ENCODE data around the gene ZNF541. TPM values are rescaled to one million over a fixed set of nuclear protein-coding genes. Genes with fewer than 3 reads are reported as not detected.

ZNF541 gene
- total and polyA plus RNA-seq, 2 donors (not counting 3 experiments of a cell fraction or from before 2014, with no cell fraction given): 0.03 to 0.13 TPM

GRCh38 chr19:47542030-47542475, 30.9 kb downstream of the ZNF541 start:
- no peak overlapping the region for H3K27ac ChIP-seq (ENCODE audit: insufficient read depth, low read depth, low read length)
- no peak overlapping the region for H3K4me2 ChIP-seq (ENCODE audit: insufficient read depth, low read length)
- no peak overlapping the region for H3K9ac ChIP-seq (replicated peaks; ENCODE audit: extremely low read depth, insufficient read depth, low read length)
- DNase-seq (ENCODE audit: low read depth, low spot score) (no peak), FAIRE-seq (no peak)
- TF ChIP-seq FOS (IDR thresholded peaks at IDR 0.05; ENCODE audit: borderline replicate concordance, insufficient read depth, low read length) (no peak), POLR2A (IDR thresholded peaks at IDR 0.05; ENCODE audit: low read depth, low read length) (no peak), MYC (IDR thresholded peaks at IDR 0.05; ENCODE audit: low read depth, low read length) (no peak), POLR2AphosphoS5 (IDR thresholded peaks at IDR 0.05; ENCODE audit: insufficient read depth, low read depth, low read length) (no peak), GATA2 (IDR thresholded peaks at IDR 0.05; ENCODE audit: insufficient read depth, insufficient read length, low read depth, low read length) (no peak), JUN (IDR thresholded peaks at IDR 0.05; ENCODE audit: borderline replicate concordance, insufficient read depth, insufficient read length, low read depth) (no peak), CTCF (IDR thresholded peaks at IDR 0.05; ENCODE audit: extremely low read depth in 1 of 2, insufficient read depth in 1 of 2, low read depth in 1 of 2, low read length in 2 of 2) (no peak), MAX (IDR thresholded peaks at IDR 0.05; ENCODE audit: insufficient read depth, insufficient read length) (no peak), EZH2 (IDR thresholded peaks at IDR 0.05; ENCODE audit: borderline replicate concordance, low read depth, low read length, severe bottlenecking) (no peak)
- no peaks in the 10 kb centered on the region for H3K9me3 ChIP-seq (replicated peaks; ENCODE audit: control insufficient read depth, insufficient read depth, low read length)
- no peak overlapping the region for H3K4me3 ChIP-seq (replicated peaks in 1 of 3; ENCODE audit: insufficient read depth in 1 of 3, low read depth in 1 of 3, low read length in 3 of 3)
- no peaks in the 10 kb centered on the region for H3K36me3 ChIP-seq (ENCODE audit: control insufficient read depth in 2 of 2, extremely low read depth in 1 of 2, insufficient read depth in 2 of 2, low read length in 2 of 2)
- H3K27me3 ChIP-seq (ENCODE audit: control insufficient read depth in 2 of 2, insufficient read depth in 2 of 2, low read length in 2 of 2): peaks cover 11 to 18% of the 10 kb centered on the region in 2 experiments
- dilution Hi-C loops (cut with MboI; ENCODE audit: extremely low pct_ligation_motif_present, low sequenced_read_pairs) (no loop called here), intact Hi-C loops (cut with micrococcal nuclease) (no loop called here)
- POLR2A ChIA-PET: no interaction called here
- no peak overlapping the region for H2AFZ ChIP-seq (ENCODE audit: low read depth, low read length)
- CTCF ChIA-PET: no interaction called here
- BruUV-seq (replicated peaks): no TSS peak
- H4K20me1 ChIP-seq (replicated peaks; ENCODE audit: control insufficient read depth, extremely low read depth, insufficient read depth, low read length): no peaks in the 10 kb centered on the region
- H3K79me2 ChIP-seq (ENCODE audit: control insufficient read depth, insufficient read depth, low read length): no peaks in the 10 kb centered on the region
- peaks cover 2% of the 10 kb centered on the region for H3K4me1 ChIP-seq (ENCODE audit: control insufficient read depth, extremely low read depth, insufficient read depth, low read length)
- H3K9me1 ChIP-seq (replicated peaks; ENCODE audit: control insufficient read depth, extremely low read depth, insufficient read depth, low read length): no peaks in the 10 kb centered on the region
